ENCODE data around the gene USP6NL.

The USP6NL gene

DNA sequence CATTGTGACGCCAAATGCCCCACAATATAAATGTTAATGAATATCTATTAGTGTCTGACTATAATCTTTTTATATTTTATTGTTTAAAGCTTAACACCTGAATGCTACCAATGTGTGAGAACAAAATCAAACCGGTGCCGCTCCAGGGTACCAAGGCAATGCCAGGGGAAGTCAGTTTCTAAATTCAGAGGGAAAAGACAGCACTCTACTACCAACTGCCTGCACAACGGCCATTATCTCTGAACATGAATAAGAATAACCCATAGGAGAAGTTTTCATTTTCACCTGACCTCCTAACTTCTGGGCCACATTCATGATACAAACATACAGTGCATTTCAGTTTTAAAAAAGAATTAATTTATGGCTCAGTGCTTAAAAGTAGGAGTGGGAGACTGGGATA lies 21.7 kb downstream of the USP6NL start:
- H3K27ac ChIP-seq (ENCODE audit: low read length) = no peak overlapping the region
- ATAC-seq (ENCODE audit: insufficient read depth, low read depth) (no peak), DNase-seq (no peak)
- peaks cover 38% of the 10 kb centered on the region for H3K79me2 ChIP-seq (ENCODE audit: insufficient read depth, low read length)
- no peak overlapping the region for H3K4me2 ChIP-seq (ENCODE audit: insufficient read depth, low read length)
- peaks cover 5% of the 10 kb centered on the region; the same call in 1 of the 2 replicates for H4K20me1 ChIP-seq (ENCODE audit: insufficient read depth, low read length)
- H3K4me3 ChIP-seq (ENCODE audit: low read depth in 1 of 2, low read length in 2 of 2) = no peak overlapping the region
- no peaks in the 10 kb centered on the region for H3K27me3 ChIP-seq (ENCODE audit: insufficient read depth, low read length, poor library complexity)
- H3K36me3 ChIP-seq (ENCODE audit: insufficient read depth, low read length) = peaks cover 4% of the 10 kb centered on the region; the same call in 1 of the 2 replicates
- H2AFZ ChIP-seq (ENCODE audit: low read depth, low read length) = no peak overlapping the region
- TF ChIP-seq, protein P1, sequence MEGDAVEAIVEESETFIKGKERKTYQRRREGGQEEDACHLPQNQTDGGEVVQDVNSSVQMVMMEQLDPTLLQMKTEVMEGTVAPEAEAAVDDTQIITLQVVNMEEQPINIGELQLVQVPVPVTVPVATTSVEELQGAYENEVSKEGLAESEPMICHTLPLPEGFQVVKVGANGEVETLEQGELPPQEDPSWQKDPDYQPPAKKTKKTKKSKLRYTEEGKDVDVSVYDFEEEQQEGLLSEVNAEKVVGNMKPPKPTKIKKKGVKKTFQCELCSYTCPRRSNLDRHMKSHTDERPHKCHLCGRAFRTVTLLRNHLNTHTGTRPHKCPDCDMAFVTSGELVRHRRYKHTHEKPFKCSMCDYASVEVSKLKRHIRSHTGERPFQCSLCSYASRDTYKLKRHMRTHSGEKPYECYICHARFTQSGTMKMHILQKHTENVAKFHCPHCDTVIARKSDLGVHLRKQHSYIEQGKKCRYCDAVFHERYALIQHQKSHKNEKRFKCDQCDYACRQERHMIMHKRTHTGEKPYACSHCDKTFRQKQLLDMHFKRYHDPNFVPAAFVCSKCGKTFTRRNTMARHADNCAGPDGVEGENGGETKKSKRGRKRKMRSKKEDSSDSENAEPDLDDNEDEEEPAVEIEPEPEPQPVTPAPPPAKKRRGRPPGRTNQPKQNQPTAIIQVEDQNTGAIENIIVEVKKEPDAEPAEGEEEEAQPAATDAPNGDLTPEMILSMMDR (IDR thresholded peaks at IDR 0.05; ENCODE audit: borderline replicate concordance, extremely low read depth, low read length, poor library complexity, severe bottlenecking) = no peak
- no peak for TF ChIP-seq EZH2 (IDR thresholded peaks at IDR 0.05; ENCODE audit: borderline replicate concordance, low read depth, low read length, severe bottlenecking)
- H3K9me3 ChIP-seq (ENCODE audit: insufficient read depth, low read length, severe bottlenecking) = peaks cover 2% of the 10 kb centered on the region
- no peak overlapping the region for H3K9ac ChIP-seq (ENCODE audit: low read depth, low read length)
- H3K4me1 ChIP-seq (ENCODE audit: insufficient read depth, low read length) = no peaks in the 10 kb centered on the region

DNA sequence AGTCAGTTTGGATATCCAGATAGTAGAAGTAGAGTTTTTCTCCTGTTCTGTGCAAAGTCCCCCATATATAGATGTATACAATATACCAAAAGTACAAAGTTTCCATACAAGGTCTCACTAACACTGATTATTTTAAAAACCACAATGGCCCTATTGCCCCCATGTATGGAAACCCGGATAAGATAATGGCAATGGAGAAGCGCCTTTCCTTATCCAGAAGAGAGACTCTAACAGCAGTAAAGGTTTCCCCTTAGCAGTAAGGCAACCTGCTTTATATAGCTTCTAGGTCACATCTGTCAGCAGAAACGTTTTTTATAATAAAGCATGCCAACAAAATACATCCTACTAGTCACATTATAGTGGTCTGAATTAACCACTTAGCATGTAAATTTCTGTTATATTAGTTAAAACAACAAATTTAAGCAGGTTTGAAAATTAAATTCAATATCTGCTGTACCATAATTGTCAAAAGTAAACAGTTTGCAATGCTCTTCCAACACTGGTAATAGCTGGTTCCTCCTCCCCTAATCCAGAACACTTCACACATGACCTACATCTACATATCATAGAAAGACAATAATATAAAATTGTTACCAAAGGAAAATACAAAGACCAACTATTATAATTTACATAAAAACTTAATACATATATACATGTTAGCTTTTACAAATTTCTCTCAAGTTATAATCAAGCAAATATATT lies 22.4 kb downstream of the USP6NL start:
- DNase-seq = no peak
- H3K4me2 ChIP-seq (ENCODE audit: insufficient read depth, low read length) = no peak overlapping the region

DNA sequence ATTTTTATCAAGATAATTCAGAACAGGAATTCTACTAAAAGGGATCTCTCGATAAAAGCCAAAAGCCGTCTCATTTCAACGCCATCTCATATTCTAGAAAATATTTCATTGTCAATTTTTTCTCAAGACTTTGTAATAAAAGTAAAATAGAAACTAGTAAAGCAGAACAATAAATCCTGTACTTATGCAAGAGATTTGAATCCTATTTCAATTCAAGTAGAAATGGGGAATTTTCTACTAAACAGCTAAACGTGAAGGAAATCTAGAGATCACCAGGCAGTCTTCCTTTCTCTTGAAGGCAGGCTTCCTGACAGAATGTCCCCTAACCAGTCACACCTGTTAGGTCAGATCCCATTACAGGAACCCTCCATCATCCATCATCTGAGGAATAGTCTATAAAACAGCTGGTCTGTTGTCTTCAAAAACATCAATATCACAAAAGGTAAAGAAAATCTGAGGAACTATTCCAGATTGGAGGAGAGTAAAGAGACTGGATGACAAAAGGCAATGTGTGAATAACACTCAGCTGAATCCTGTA lies 23.7 kb downstream of the USP6NL start:
- no peak overlapping the region for H3K27ac ChIP-seq (ENCODE audit: low read length)
- H3K36me3 ChIP-seq (ENCODE audit: insufficient read depth, low read length) = peaks cover 4% of the 10 kb centered on the region; the same call in 1 of the 2 replicates
- H3K4me1 ChIP-seq (ENCODE audit: insufficient read depth, low read length) = no peaks in the 10 kb centered on the region
- no peaks in the 10 kb centered on the region for H3K27me3 ChIP-seq (ENCODE audit: insufficient read depth, low read length, poor library complexity)
- peaks cover 2% of the 10 kb centered on the region for H3K9me3 ChIP-seq (ENCODE audit: insufficient read depth, low read length, severe bottlenecking)
- peaks cover 51% of the 10 kb centered on the region for H3K79me2 ChIP-seq (ENCODE audit: insufficient read depth, low read length)
- H2AFZ ChIP-seq (ENCODE audit: low read depth, low read length) = no peak overlapping the region
- no peak overlapping the region for H3K4me3 ChIP-seq (ENCODE audit: low read depth in 1 of 2, low read length in 2 of 2)
- no peak overlapping the region for H3K4me2 ChIP-seq (ENCODE audit: insufficient read depth, low read length)
- peaks cover 5% of the 10 kb centered on the region; the same call in 1 of the 2 replicates for H4K20me1 ChIP-seq (ENCODE audit: insufficient read depth, low read length)
- ATAC-seq (ENCODE audit: insufficient read depth, low read depth) (no peak), DNase-seq (no peak)
- TF ChIP-seq, protein P1 (IDR thresholded peaks at IDR 0.05; ENCODE audit: borderline replicate concordance, extremely low read depth, low read length, poor library complexity, severe bottlenecking) = no peak
- no peak for TF ChIP-seq EZH2 (IDR thresholded peaks at IDR 0.05; ENCODE audit: borderline replicate concordance, low read depth, low read length, severe bottlenecking)
- no peak overlapping the region for H3K9ac ChIP-seq (ENCODE audit: low read depth, low read length)

More for the DNA sequence above, 22.4 kb downstream of the USP6NL start:
- Histone ChIP-seq H3K9ac (ENCODE audit: low read depth, low read length) (no peak overlapping the region), H3K27me3 (ENCODE audit: insufficient read depth, low read length, poor library complexity) (no peaks in the 10 kb centered on the region), H3K4me1 (ENCODE audit: insufficient read depth, low read length) (no peaks in the 10 kb centered on the region), H3K4me3 (ENCODE audit: low read depth in 1 of 2, low read length in 2 of 2) (no peak overlapping the region), H4K20me1 (ENCODE audit: insufficient read depth, low read length) (peaks cover 5% of the 10 kb centered on the region; the same call in 1 of the 2 replicates), H3K79me2 (ENCODE audit: insufficient read depth, low read length) (peaks cover 42% of the 10 kb centered on the region), H2AFZ (ENCODE audit: low read depth, low read length) (no peak overlapping the region), H3K27ac (ENCODE audit: low read length) (no peak overlapping the region), H3K36me3 (ENCODE audit: insufficient read depth, low read length) (peaks cover 4% of the 10 kb centered on the region; the same call in 1 of the 2 replicates), H3K9me3 (ENCODE audit: insufficient read depth, low read length, severe bottlenecking) (peaks cover 2% of the 10 kb centered on the region)
- no peak for ATAC-seq (ENCODE audit: insufficient read depth, low read depth)
- TF ChIP-seq, protein P1 (IDR thresholded peaks at IDR 0.05; ENCODE audit: borderline replicate concordance, extremely low read depth, low read length, poor library complexity, severe bottlenecking) = no peak
- TF ChIP-seq EZH2 (IDR thresholded peaks at IDR 0.05; ENCODE audit: borderline replicate concordance, low read depth, low read length, severe bottlenecking) = no peak

Measured in DND-41 (cell line).